HG03135 (cell line): ENCODE data around the gene CHRM5.
"Not testable (repeated sequence)": the region's sequence is repeated elsewhere in the genome, so short reads cannot be mapped to it uniquely, and the experiment has no call there.

Experiments
- ATAC-seq: cut with Tn5 transposase; IDR thresholded peaks from one replicate; pipeline ENCODE4 v1.9.1; 2021; ENCODE audit warnings: mild to moderate bottlenecking, moderate library complexity; ENCODE audit not compliant: unreplicated experiment

Gene CHRM5

DNA sequence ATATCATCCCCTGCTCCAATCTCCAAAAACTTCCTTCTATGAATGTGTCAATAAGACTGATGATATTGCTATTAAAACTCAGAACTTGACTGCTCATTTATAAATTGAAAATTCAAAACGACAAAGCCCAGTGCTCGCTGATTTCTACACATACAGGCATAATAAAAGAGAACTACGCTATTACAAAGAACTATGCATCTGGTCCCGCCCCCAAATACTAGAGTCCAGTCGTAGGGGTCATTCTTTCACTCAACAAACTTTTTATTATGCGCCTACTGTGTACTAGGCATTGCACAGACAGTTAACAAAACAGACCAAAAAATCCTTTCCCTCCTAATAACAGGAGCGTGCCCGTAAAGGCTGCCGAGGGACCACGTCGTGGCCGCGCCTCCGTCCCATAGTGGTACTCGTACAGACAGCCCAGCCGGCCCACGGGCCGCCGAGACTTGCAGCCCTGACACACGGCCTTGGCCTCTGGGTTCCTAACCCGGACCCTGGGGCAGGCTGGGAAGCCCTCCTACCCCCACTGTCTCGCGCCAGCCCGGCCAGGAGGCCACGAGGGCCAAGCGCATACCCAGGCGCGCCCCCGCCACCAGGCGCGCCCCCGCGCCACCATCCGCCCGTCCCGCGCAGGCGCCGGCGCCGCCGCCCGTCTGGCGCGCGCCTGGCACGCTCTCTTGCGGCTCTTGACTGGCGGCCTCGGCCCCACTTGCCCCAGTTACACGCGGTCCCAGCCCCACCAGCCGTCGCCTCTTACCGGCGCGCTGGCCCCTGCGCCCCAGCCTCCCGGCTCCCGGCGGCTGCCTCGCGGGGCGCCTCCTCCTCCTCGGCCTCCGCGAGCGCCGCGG, 70.0 kb downstream of the CHRM5 start:
- peak; percentile 58 for ATAC-seq

DNA sequence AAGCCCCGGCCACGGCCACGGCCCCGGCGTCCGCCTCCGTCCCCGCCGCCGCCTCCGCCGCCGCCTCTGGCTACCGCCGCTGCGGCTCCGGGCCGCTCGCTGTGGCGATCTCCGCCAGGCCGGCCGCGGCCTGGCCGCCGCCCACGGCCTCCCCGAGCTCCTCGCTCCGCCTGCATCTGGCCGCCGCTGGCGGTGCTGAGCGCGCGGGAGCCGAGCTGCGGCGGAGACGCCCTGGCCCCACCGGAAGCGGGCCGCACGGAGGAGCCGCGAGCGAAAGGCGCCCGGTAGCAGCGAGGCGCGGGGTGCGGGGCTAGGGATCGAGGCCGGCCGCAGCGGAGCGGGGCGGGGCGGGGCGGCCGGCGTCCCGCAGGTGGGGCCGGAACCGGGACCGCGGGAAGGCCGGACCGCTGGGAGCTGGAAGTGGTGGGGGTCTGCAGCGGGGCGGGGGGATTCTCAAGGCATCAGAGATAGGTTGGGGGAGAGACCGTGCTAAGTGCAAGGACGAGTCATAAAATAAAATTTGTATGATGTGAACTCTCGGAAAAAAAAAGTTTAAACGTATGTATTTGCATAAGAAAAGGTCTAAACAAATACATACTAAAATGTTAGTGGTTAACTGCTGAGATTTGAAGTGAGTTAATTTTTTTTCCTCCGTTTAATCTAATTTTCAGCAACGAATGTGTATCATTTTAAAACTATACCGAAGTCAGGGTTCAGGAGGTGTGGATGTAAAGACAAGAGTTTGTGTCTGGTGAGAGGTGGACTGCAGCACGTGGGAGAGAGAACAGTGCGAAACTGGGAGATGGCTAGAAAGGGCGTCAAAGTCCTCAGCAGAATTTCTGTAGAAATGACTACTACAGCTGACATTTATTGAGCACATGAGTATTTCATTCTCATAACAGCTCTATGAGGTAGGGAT, 70.8 kb downstream of the CHRM5 start, which contains the start of gene AVEN:
TSS of gene AVEN (minus strand) at position 334 of the 919 bp plus-strand sequence. CDS start at position 176, 158 bp downstream.
- peak; percentile 42 for ATAC-seq

DNA sequence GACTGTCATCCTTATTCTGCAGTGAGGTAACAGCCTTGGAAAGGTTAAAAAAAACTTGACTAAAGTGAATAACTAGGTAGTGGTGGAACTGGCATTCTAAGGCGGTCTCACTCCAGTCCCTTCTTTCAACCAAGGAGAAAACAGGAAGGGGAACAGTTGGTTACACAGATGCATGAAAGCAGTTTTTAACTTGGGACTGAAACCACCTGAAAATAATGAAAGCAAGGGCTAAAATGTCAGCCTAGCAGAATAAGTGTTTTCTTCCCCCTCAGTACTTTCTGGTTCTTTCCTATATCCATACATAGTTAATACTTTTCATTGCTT, 71.5 kb downstream of the CHRM5 start:
- ATAC-seq, result peak; percentile 6

DNA sequence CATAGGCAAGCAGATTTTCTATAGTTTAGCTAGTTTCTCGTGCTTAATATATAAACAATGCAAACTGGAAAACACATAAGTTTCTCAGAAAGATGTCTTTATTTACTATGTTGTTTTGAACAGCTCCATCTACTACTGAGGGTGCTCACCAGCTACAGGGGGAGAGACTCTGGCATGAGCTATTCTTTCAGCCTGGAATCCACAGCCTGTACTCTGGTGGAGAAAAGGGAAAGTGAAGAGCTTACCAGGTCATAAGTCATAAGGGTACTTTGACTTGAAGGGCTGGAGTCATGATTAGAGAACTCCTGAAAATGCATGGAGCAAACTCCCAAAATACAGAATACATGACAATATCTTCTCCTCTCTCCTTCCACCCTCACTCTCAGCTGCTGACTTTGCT, 75.1 kb downstream of the CHRM5 start:
- no peak for ATAC-seq

DNA sequence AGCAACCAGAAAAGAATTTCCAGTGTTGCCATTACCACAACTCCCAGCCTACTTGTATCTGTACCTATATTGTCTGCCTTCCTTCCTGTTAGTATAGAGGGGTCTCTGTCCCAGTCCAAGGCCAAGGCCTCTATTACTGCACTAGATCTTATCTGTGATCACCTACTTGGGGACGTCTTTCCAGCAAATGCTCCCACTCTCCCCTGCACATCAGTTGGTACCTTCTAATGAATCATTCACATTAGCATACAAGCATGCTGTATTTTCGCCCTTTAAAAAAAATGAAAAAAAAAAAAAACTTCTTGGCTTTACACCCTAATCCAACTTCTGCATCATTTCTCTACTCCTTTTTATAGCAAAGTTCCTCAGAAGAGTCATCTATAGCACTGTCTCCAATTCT, 75.5 kb downstream of the CHRM5 start:
- no peak for ATAC-seq

DNA sequence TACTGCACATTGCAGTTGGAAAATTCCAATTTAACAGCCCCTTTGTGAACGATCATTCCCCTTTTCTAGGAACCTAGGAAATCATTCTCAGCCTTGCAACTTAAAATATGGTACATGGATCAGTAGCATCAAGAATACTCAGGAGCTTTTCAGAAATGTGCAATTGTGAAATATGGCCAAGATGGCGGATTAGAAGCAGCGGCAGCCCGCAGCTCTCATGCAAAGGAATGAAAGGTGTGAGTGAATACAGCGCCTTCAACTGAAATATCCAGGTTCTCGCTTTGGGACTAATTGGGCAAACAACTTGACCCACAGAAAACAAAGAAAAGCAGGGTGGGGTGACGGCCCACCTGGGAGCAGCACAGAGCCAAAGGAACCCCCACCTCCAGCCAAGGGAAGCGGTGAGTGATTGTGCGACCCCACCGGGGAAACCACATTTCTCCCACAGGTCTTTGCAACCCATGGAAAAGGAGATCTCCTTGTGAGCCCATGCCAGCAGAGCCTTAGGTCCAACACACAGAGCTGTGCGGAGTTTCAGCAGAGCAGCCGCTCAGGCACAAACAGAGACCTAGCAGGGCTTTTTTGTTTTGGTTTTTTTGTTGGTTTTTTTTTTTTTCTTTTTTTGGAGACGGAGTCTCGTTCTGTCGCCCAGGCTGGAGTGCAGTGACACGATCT, 78.3 kb downstream of the CHRM5 start:
- no peak for ATAC-seq

DNA sequence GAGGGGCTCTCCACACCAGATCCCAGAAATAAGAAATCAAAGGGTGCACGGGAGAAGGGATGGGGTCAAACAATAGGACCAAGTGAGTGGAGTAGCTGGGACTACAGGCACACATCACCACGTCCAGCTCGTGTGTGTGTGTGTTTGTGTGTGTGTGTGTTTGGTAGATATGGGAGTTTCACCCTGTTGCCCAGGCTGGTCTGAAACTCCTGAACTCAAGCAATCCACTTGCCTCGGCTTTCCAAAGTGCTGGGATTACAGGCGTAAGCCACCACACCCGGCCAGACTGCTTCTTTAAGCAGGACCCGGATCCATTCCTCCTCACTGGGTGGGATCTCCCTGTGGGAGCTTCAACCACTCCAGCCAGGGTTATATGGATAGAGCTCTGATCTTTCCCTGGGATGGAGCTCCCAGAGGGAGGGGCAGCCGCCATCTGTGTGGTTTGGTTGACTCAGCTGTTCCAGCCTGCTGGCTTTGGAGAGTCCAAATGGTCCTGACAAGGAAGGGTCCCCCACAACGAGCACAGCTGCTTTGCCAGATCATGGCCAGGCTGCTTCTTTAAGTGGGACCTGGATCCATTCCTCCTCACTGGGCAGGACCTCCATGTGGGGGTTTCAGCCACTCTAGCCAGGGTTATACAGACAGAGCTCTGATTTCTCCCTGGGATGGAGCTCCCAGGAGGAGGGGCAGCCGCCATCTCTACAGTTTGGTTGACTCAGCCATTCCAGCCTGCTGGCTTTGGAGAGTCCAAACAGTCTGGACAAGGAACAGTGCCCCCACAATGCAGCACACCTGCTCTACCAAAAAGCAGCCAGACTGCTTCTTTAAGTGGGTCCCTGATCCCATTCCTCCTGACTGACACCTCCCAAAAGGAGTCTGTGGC, 79.8 kb downstream of the CHRM5 start:
- ATAC-seq, result no peak

DNA sequence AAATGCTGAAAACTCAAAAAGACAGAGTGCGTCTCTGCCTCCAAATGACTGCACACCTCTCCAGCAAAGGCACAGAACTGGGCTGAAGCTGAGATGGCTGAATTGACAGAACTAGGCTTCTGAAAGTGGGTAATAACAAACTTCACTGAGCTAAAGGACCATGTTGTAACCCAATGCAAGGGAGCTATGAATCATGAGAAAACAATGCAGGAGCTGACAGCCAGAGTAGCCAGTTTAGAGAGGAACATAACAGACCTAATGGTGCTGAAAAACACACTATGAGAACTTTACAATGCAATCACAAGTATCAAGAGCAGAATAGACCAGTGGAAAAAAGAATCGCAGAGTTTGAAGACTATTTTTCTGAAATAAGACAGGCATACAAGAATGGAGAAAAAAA, 80.8 kb downstream of the CHRM5 start:
- no peak for ATAC-seq

DNA sequence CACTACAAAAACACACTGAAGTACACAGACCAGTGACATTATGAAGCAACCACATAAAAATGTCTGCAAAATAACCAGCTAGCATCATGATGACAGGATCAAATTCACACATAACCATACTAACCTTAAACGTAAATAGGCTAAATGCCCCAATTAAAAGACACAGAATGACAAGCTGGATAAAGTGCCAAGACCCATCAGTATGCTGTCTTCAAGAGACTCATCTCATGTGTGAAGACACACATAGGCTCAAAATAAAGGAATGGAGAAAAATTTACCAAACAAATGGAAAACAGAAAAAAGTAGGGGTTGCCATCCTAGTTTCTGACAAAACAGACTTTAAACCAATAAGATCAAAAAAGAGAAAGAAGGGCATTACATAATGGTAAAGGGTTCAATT, 82.1 kb downstream of the CHRM5 start:
- not testable (repeated sequence) for ATAC-seq

DNA sequence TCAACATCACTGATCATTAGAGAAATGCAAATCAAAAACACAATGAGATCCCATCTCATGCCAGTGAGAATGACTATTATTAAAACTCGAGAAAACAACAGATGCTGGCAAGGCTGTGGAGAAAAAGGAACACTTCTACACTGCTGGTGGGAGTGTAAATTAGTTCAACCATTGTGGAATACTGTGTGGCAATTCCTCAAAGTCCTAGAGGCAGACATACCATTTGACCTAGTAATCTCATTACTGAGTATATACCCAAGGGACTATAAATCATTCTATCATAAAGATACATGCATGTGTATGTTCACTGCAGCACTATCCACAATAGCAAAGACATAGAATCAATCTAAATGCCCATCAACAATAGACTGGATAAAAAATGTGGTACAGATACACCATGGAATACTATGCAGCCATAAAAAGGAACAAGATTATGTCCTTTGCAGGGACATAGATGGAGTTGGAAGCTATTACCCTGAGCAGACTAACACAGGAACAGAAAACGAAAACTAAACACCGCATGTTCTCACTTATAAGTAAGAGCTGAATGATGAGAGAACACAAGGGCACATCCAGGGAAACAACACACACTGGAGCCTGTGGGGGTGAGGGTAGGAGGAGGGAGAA, 85.9 kb downstream of the CHRM5 start:
- ATAC-seq, result no peak

DNA sequence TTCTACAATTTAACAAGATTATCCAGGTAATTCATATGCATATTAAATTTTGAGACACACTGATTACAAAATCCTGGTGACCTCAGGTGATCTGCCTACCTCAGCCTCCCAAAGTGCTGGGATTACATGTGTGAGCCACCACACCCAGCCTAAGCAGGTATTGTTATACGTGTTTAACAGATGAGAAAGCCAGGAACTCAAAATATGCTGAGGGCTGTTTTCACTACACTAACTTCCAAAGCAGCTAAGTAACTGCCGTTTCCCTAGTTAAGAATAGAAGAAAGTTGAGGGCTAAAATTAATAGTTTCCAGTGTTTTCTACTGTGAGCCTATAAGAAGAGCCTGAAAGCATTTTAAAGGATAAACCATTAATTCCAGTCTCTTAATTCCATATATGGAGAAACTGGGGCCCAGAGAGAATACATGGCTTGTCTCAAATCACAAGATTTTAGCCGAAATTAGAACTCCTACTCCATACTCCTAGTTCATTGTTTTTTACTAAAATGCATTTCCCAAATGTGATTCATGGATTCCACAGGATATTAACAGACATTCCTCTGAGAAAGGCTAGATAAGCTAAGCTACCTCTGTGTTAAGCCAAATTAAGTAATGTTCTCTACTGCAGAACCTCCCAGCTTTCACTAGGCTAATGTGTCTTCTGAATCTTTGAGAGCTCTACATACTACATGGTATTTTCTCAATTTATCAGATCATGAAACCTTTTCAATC, 87.7 kb downstream of the CHRM5 start:
- ATAC-seq, result no peak

DNA sequence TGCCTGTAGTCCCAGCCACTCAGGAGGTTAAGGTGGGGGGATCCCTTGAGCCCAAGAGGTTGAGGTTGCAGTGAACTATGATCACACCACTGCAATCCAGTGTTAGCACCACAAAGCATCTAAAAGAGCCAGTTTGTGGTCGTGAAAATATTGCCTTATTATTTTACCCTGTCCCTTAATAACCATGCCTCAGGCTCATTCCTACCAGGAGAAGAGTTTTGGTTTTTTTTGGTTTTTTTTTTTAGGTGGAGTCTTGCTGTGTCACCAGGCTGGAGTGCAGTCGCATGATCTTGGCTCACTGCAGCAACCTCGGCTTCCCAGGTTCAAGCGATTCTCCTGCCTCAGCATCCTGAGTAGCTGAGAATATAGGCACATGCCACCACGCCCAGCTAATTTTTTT, 88.6 kb downstream of the CHRM5 start:
- ATAC-seq, result no peak

DNA sequence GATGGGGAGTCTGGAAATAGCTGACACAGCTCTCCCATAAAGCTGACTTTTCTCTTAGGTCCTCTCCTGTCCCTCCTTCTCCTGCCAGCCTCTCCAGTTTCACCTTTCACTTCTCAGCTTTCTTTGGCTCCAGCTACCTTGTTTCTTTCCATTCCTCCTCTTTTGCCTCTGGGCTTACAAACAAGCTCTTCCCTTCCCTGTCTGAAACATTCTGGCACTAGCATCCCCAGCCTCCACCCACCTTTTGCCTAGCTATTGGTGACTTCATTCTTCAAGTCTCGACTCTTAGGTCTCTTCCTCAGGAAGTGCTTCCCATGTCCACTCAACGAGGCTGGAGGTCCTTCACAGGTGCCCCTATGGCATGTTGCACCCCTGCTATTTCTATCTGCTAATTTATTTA, 91.2 kb downstream of the CHRM5 start:
- ATAC-seq, result no peak

DNA sequence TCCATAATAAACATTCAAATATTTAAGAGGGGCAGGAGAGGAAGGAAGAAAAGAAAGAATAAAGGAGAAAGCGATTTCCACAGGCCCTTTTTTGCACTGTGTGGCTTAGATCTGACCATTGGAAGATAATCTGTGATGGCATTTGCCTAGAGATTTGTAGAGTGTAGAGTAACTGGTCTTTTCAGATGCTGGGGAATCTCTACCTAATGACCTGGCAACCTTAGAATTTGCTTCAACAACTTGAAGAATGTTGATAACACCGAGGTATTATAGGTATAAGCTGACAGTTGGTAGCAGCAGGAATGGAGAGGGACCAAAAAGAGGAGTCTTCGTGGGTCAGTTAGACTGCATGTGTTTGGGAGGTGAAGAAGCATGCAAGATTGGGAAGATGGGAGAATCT, 91.6 kb downstream of the CHRM5 start:
- ATAC-seq, result no peak

DNA sequence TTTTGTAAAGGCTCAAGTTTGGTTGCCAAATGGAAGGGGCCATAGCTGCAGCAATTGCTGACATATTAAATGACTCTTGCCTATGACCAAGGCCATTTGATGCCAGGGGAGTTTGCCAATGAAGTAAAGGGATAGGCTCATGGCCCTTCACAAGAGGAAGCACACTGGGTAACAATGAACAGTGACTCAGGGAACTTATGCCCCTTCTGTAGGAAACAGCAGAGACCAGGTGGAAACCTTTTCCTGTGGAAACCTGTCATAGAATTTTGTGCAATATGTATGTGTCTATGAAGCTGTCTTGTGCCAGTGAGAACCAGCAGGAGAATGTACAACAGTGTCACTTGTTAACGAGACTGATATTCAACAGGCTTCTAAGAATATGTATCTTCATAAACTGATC, 96.1 kb downstream of the CHRM5 start:
- ATAC-seq, result no peak

DNA sequence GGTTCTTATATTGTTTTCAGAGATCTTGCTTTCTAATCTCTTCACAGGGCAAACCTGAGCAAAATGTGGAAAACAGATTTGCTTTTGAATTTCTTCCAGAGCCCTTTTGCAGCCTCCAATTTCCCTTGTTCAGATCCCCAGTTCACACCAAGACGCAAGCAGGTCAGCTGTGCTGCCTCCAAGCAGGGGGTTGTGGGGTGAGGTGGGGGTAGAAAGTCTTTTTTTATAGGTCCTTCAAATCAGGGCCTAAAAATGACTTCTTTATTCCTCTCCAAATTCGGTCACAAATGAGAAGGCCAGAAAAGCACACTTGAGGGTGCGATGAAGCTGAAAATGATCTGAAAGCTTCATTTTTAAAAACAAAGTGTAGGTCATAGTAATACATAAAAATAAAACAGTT, 97.0 kb downstream of the CHRM5 start:
- ATAC-seq, result no peak

DNA sequence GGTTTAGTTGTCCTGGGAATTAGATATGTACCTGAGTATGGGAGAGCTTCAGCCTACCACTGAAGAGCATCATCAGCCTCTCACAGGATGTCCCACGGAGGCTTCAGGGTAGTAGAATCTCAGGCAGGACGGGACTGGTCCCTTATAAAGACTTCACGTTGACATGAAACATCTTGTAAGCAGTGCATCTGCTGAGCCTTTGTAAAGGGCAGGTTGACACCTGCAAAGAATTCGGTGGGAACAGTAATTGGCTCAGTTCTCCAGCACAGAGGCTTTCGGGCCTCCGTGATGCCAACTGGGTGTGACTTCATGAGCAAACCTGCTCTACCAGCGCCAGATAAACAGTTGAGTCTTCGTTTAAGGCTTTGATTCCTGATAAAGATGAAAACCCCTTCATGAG, 97.6 kb downstream of the CHRM5 start:
- no peak for ATAC-seq

DNA sequence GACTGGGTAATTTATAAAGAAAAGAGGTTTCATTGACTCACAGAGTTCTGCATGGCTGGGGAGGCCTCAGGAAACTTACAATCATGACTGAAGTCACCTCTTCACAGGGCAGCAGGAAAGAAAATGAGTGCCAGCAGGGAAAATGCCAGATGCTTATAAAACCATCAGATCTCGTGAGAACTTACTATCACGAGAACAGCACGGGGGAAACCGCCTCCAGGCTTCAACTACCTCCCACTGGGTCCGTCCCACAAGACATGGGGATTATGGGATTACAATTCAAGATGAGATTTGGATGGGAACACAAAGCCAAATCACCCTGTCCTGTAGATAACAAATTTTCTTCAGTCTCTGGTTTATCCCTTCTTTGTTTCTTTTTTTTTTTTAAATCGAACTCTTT, 101.7 kb downstream of the CHRM5 start:
- ATAC-seq, result no peak

DNA sequence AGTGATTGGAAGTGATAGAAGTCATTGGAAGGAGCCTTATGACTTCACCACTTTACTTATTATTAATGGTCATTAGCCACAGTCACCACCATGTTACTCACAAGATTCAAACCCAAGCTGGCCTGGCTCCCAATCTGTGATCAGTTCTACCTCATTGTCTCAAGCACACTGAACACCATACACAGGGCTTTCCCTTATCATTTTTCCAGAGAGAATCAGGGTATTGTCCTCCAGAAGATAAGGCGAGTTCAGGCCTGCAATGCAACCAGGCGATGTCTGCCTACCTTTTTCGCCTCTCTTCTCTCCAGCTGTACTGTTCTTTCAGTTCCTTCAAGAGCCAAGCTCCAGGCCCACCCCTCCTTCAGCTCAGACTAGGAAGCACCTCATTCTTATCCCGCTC, 108.5 kb downstream of the CHRM5 start:
- no peak for ATAC-seq
